Liver (tissue), 9 donors: ENCODE results near the gene CLDN25. TPM values are rescaled to one million over a fixed set of nuclear protein-coding genes. Genes with fewer than 3 reads are reported as not detected.

Experiments
- DNase-seq: peaks from one replicate; pipeline ENCODE4 v3.0.0-alpha.2; 2017; ENCODE audit warnings: low spot score
- H3K27ac ChIP-seq, 2 donors: one replicate each; pipeline ENCODE4 v1.7.0; 2013; ENCODE audit warnings: inconsistent platforms in 2 of 2, low read length in 2 of 2, control low read depth in 1 of 2, low read depth in 1 of 2, mild to moderate bottlenecking in 1 of 2
- H3K27me3 ChIP-seq, 4 donors: one replicate each; pipeline versions ENCODE4 v1.6.1 to v1.7.0; 2013; ENCODE audit warnings: low read length in 3 of 4, inconsistent platforms in 1 of 4, mild to moderate bottlenecking in 1 of 4, moderate library complexity in 1 of 4; ENCODE audit not compliant: control insufficient read depth in 4 of 4, insufficient read depth in 4 of 4
- H3K36me3 ChIP-seq, 4 donors: one replicate each; pipeline versions ENCODE4 v1.6.1 to v1.7.0; 2013; ENCODE audit warnings: low read length in 3 of 4, mild to moderate bottlenecking in 3 of 4, low read depth in 1 of 4, moderate library complexity in 1 of 4; ENCODE audit not compliant: control insufficient read depth in 4 of 4, insufficient read depth in 3 of 4
- H3K4me1 ChIP-seq, 4 donors: one replicate each; pipeline versions ENCODE4 v1.6.1 to v1.7.0; 2013; ENCODE audit warnings: low read length in 3 of 4, mild to moderate bottlenecking in 3 of 4, moderate library complexity in 1 of 4; ENCODE audit not compliant: control insufficient read depth in 4 of 4, insufficient read depth in 4 of 4
- H3K4me3 ChIP-seq, 3 donors: one replicate each; pipeline versions ENCODE4 v1.6.1 to v1.7.0; 2013; ENCODE audit warnings: low read length in 3 of 3, control low read depth in 1 of 3, low read depth in 1 of 3, mild to moderate bottlenecking in 1 of 3
- H3K9ac ChIP-seq, 2 donors: one replicate each; pipeline ENCODE4 v1.7.0; 2013; ENCODE audit warnings: low read length in 2 of 2, mild to moderate bottlenecking in 2 of 2, moderate library complexity in 2 of 2, control low read depth in 1 of 2, low read depth in 1 of 2
- H3K9me3 ChIP-seq, 4 donors: one replicate each; pipeline versions ENCODE4 v1.6.1 to v1.7.0; 2013; ENCODE audit warnings: low read length in 3 of 4; ENCODE audit not compliant: control insufficient read depth in 4 of 4
- ATF3 ChIP-seq: IDR thresholded peaks from 2 replicates; pipeline ENCODE4 v1.6.1; 2016; ENCODE audit warnings: antibody characterized with exemption
- CTCF ChIP-seq: fragments of 150-350 bp; IDR thresholded peaks from 2 replicates; pipeline ENCODE4 v1.5.1; 2017; ENCODE audit warnings: improper control_type of control experiment, low read depth, low read length; ENCODE audit not compliant: missing input control
- EGR1 ChIP-seq, 2 donors: IDR thresholded peaks; 2 replicates each; pipeline ENCODE4 v1.6.1; 2016 to 2018; ENCODE audit warnings: antibody characterized with exemption in 2 of 2, low read depth in 2 of 2
- FOXA1 ChIP-seq: IDR thresholded peaks from 2 replicates; pipeline ENCODE4 v1.6.1; 2016; ENCODE audit warnings: antibody characterized with exemption
- FOXA2 ChIP-seq: IDR thresholded peaks from 2 replicates; pipeline ENCODE4 v1.6.1; 2016; ENCODE audit warnings: antibody characterized with exemption
- GABPA ChIP-seq, 2 donors: IDR thresholded peaks in 1 of 2; conservative IDR thresholded peaks in 1 of 2; 2 replicates each; pipeline ENCODE4 v1.6.1; 2016; ENCODE audit warnings: antibody characterized with exemption in 2 of 2, mild to moderate bottlenecking in 1 of 2, moderate library complexity in 1 of 2
- HNF4A ChIP-seq, 2 donors: conservative IDR thresholded peaks; 2 replicates each; pipeline ENCODE4 v1.6.1; 2016; ENCODE audit warnings: antibody characterized with exemption in 2 of 2, mild to moderate bottlenecking in 2 of 2
- HNF4G ChIP-seq: IDR thresholded peaks from 2 replicates; pipeline ENCODE4 v1.6.1; 2016; ENCODE audit warnings: antibody characterized with exemption
- JUND ChIP-seq, 2 donors: IDR thresholded peaks; 2 replicates each; pipeline ENCODE4 v1.6.1; 2016; ENCODE audit warnings: antibody characterized with exemption in 2 of 2
- NR2F2 ChIP-seq: IDR thresholded peaks from 2 replicates; pipeline ENCODE4 v1.6.1; 2016; ENCODE audit warnings: antibody characterized with exemption
- RAD21 ChIP-seq, 2 donors: IDR thresholded peaks; 2 replicates each; pipeline ENCODE4 v1.6.1; 2016; ENCODE audit warnings: antibody characterized with exemption in 2 of 2, mild to moderate bottlenecking in 2 of 2
- RXRA ChIP-seq, 2 donors: IDR thresholded peaks; 2 replicates each; pipeline ENCODE4 v1.6.1; 2017 to 2018; ENCODE audit warnings: antibody characterized with exemption in 2 of 2, mild to moderate bottlenecking in 1 of 2
- SP1 ChIP-seq: IDR thresholded peaks from 2 replicates; pipeline ENCODE4 v1.6.1; 2018; ENCODE audit warnings: antibody characterized with exemption, mild to moderate bottlenecking
- TAF1 ChIP-seq: conservative IDR thresholded peaks from 2 replicates; pipeline ENCODE4 v1.6.1; 2016; ENCODE audit warnings: antibody characterized with exemption, mild to moderate bottlenecking
- YY1 ChIP-seq: IDR thresholded peaks from 2 replicates; pipeline ENCODE4 v1.6.1; 2016; ENCODE audit warnings: antibody characterized with exemption, mild to moderate bottlenecking
- ZBTB33 ChIP-seq: IDR thresholded peaks from 2 replicates; pipeline ENCODE4 v1.6.1; 2016; ENCODE audit warnings: antibody characterized with exemption
- WGBS: extraction: QIAGEN DNeasy Blood & Tissue Kit; methylation state at CpG from one replicate; pipeline ENCODE4 v1.1.7; 2013; 5-methylcytosine and 5-hydroxymethylcytosine counted together
- polyA plus RNA-seq, 2 donors: library from polyadenylated mRNA; stranded (reverse) in 1 of 2; unstranded in 1 of 2; fragments of 200-250 nt in 1 of 2; fragments of >200 nt in 1 of 2; fragmentation: Nextera tagmentation in 1 of 2; extraction: Ambion mirVana in 1 of 2; gene quantifications; one replicate each; pipeline versions ENCODE4 v1.2.1 to v1.2.3, GENCODE V29; 2013 to 2015
- total RNA-seq, 2 donors: library from RNA; depleted of rRNA; stranded (reverse); fragments of >200 nt; gene quantifications; one replicate each; pipeline ENCODE4 v1.2.3, GENCODE V29; 2014
- TF ChIP-seq, protein P1 (sequence below): IDR thresholded peaks from 2 replicates; pipeline ENCODE4 v1.6.1; 2016; ENCODE audit warnings: antibody characterized with exemption, mild to moderate bottlenecking
- TF ChIP-seq, protein P2 (sequence below): IDR thresholded peaks from 2 replicates; pipeline ENCODE4 v1.6.1; 2016; ENCODE audit warnings: antibody characterized with exemption
- donor health status: healthy.
- donor health status: healthy.
- donor health status: healthy.
- donor health status: healthy.
- donor health status: healthy.

The CLDN25 gene
- total and polyA plus RNA-seq, 4 donors = not detected

GRCh38 chr11:113764527-113765219 lies 14.9 kb upstream of the CLDN25 start:
- 89% methylated on average over 2 of the region's 2 CpGs for WGBS
- DNase-seq = no peak

More at GRCh38 chr11:113764527-113765219, 14.9 kb upstream of the CLDN25 start:
- no peak overlapping the region for H3K27ac ChIP-seq
- H3K4me3 ChIP-seq = no peak overlapping the region
- no peaks in the 10 kb centered on the region for H3K9me3 ChIP-seq
- no peak for TF ChIP-seq RAD21 (IDR thresholded peaks at IDR 0.05)
- no peak for TF ChIP-seq SP1
- TF ChIP-seq ZBTB33 = no peak
- no peak for TF ChIP-seq GABPA (IDR thresholded peaks at IDR 0.05 in 1 of 2, conservative IDR thresholded peaks at IDR 0.05 in 1 of 2)
- no peak for TF ChIP-seq RXRA (IDR thresholded peaks at IDR 0.05)
- no peak for TF ChIP-seq NR2F2
- no peak for TF ChIP-seq FOXA2
- TF ChIP-seq, protein P1, sequence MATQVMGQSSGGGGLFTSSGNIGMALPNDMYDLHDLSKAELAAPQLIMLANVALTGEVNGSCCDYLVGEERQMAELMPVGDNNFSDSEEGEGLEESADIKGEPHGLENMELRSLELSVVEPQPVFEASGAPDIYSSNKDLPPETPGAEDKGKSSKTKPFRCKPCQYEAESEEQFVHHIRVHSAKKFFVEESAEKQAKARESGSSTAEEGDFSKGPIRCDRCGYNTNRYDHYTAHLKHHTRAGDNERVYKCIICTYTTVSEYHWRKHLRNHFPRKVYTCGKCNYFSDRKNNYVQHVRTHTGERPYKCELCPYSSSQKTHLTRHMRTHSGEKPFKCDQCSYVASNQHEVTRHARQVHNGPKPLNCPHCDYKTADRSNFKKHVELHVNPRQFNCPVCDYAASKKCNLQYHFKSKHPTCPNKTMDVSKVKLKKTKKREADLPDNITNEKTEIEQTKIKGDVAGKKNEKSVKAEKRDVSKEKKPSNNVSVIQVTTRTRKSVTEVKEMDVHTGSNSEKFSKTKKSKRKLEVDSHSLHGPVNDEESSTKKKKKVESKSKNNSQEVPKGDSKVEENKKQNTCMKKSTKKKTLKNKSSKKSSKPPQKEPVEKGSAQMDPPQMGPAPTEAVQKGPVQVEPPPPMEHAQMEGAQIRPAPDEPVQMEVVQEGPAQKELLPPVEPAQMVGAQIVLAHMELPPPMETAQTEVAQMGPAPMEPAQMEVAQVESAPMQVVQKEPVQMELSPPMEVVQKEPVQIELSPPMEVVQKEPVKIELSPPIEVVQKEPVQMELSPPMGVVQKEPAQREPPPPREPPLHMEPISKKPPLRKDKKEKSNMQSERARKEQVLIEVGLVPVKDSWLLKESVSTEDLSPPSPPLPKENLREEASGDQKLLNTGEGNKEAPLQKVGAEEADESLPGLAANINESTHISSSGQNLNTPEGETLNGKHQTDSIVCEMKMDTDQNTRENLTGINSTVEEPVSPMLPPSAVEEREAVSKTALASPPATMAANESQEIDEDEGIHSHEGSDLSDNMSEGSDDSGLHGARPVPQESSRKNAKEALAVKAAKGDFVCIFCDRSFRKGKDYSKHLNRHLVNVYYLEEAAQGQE = no peak
- TF ChIP-seq HNF4G = no peak
- TF ChIP-seq CTCF = no peak
- no peak for TF ChIP-seq ATF3
- TF ChIP-seq TAF1 = no peak
- TF ChIP-seq EGR1 (IDR thresholded peaks at IDR 0.05; ENCODE audit: low read depth in 2 of 2) = no peak
- no peak for TF ChIP-seq JUND (IDR thresholded peaks at IDR 0.05)
- TF ChIP-seq, protein P2, sequence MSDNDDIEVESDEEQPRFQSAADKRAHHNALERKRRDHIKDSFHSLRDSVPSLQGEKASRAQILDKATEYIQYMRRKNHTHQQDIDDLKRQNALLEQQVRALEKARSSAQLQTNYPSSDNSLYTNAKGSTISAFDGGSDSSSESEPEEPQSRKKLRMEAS = no peak
- no peak for TF ChIP-seq FOXA1
- no peak for TF ChIP-seq YY1
- no peak for TF ChIP-seq HNF4A (conservative IDR thresholded peaks at IDR 0.05)
- H3K27me3 ChIP-seq = no peaks in the 10 kb centered on the region
- H3K36me3 ChIP-seq = peaks cover 3 to 24% (median 13%) of the 10 kb centered on the region in 4 donors
- H3K9ac ChIP-seq = no peak overlapping the region
- H3K4me1 ChIP-seq = peaks cover 0 to 6% (median 0%) of the 10 kb centered on the region in 4 donors
